Astrocyte (in vitro differentiated cells and primary cell): ENCODE data around the gene PDE3A. TPM values are rescaled to one million over a fixed set of nuclear protein-coding genes. Genes with fewer than 3 reads are reported as not detected.

Experiments
- DNase-seq: peaks from one replicate; pipeline ENCODE4 v3.0.0-alpha.2; 2010; ENCODE audit warnings: low read depth
- FAIRE-seq: peaks from 2 replicates; lab custom pipeline; 2011; peaks lifted over from hg19 to GRCh38; lab: Jason Lieb, UNC
- H2AFZ ChIP-seq: 2 replicates; pipeline ENCODE4 v1.6.0; 2012; ENCODE audit warnings: low read depth, low read length, inconsistent platforms
- H3K27ac ChIP-seq: 2 replicates; pipeline ENCODE4 v1.5.1; 2011; ENCODE audit warnings: low read depth, low read length, inconsistent platforms
- H3K27me3 ChIP-seq: 2 replicates; pipeline ENCODE4 v1.6.0; 2011; ENCODE audit warnings: low read length, inconsistent platforms; ENCODE audit not compliant: insufficient read depth
- H3K36me3 ChIP-seq: 2 replicates; pipeline ENCODE4 v1.5.1; 2011; ENCODE audit warnings: low read length, inconsistent platforms; ENCODE audit not compliant: insufficient read depth
- H3K4me1 ChIP-seq: 2 replicates; pipeline ENCODE4 v1.5.1; 2011; ENCODE audit warnings: low read length, inconsistent platforms; ENCODE audit not compliant: insufficient read depth
- H3K4me2 ChIP-seq: 2 replicates; pipeline ENCODE4 v1.6.0; 2012; ENCODE audit warnings: low read length, inconsistent platforms
- H3K4me3 ChIP-seq: 2 replicates; pipeline ENCODE4 v1.5.1; 2011; ENCODE audit warnings: low read depth, mild to moderate bottlenecking, low read length, inconsistent platforms; ENCODE audit not compliant: insufficient read depth
- H3K79me2 ChIP-seq: 2 replicates; pipeline ENCODE4 v1.6.0; 2012; ENCODE audit warnings: mild to moderate bottlenecking, low read length, inconsistent platforms; ENCODE audit not compliant: insufficient read depth
- H3K9ac ChIP-seq: 2 replicates; pipeline ENCODE4 v1.6.0; 2012; ENCODE audit warnings: mild to moderate bottlenecking, low read length, inconsistent platforms
- H3K9me3 ChIP-seq: 2 replicates; pipeline ENCODE4 v1.5.1; 2012; ENCODE audit warnings: low read depth, mild to moderate bottlenecking, low read length, inconsistent platforms; ENCODE audit not compliant: insufficient read depth
- H4K20me1 ChIP-seq: 2 replicates; pipeline ENCODE4 v1.6.0; 2012; ENCODE audit warnings: low read length, inconsistent platforms; ENCODE audit not compliant: insufficient read depth
- H3K27ac Mint-ChIP-seq: one replicate; pipeline ENCODE4 v1.8.0; 2021; ENCODE audit warnings: mild to moderate bottlenecking, mixed read lengths; ENCODE audit not compliant: unreplicated experiment
- H3K27me3 Mint-ChIP-seq: one replicate; pipeline ENCODE4 v1.8.0; 2021; ENCODE audit warnings: low read depth, mixed read lengths; ENCODE audit not compliant: unreplicated experiment
- H3K36me3 Mint-ChIP-seq: one replicate; pipeline ENCODE4 v1.8.0; 2021; ENCODE audit warnings: low read depth, mixed read lengths; ENCODE audit not compliant: unreplicated experiment
- H3K4me1 Mint-ChIP-seq: one replicate; pipeline ENCODE4 v1.8.0; 2021; ENCODE audit warnings: low read depth, mixed read lengths; ENCODE audit not compliant: unreplicated experiment
- H3K4me3 Mint-ChIP-seq: one replicate; pipeline ENCODE4 v1.8.0; 2021; ENCODE audit warnings: mild to moderate bottlenecking, moderate library complexity, mixed read lengths; ENCODE audit not compliant: unreplicated experiment
- H3K9me3 Mint-ChIP-seq: one replicate; pipeline ENCODE4 v1.8.0; 2021; ENCODE audit warnings: mild to moderate bottlenecking, mixed read lengths; ENCODE audit not compliant: unreplicated experiment
- EZH2 ChIP-seq: IDR thresholded peaks from 2 replicates; pipeline ENCODE4 v1.6.1; 2012; ENCODE audit warnings: mild to moderate bottlenecking, low read length, inconsistent platforms; ENCODE audit not compliant: insufficient read depth
- total RNA-seq: library from RNA; stranded (reverse); gene quantifications from 2 replicates; pipeline ENCODE4 v1.2.1, GENCODE V29; 2021
- TF ChIP-seq, protein P1 (sequence below): IDR thresholded peaks from 2 replicates; pipeline ENCODE4 v1.5.1; 2011; ENCODE audit warnings: low read depth, mild to moderate bottlenecking, inconsistent platforms, low read length, moderate library complexity; ENCODE audit not compliant: insufficient read depth

Gene PDE3A
- total RNA-seq, 1 donor from 2014 or later: 1.7 TPM

DNA sequence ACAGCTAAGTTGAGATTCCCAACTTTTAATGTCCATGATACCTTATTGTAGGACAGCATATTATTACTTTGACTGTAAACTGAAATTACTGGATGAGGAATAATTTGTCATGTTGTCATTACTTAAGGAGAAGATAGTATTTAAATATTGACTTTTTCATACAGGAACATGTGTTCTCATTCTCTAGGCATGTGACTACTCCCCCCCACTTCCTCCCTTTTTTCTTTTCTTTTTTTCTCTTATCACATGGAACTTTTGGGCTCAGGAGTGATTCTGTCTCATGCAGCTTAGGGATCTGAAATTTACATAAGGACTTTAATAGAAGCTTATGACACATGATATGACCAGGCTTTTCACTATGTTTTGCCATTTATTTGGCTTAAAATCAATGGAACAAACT is 199.1 kb downstream of the PDE3A start:
- Mint-ChIP-seq H3K36me3 (no peaks in the 10 kb centered on the region), H3K9me3 (no peaks in the 10 kb centered on the region), H3K4me3 (no peak overlapping the region), H3K27ac (no peak overlapping the region), H3K27me3 (no peaks in the 10 kb centered on the region), H3K4me1 (no peaks in the 10 kb centered on the region)
- FAIRE-seq (no peak), DNase-seq (no peak)
- no peaks in the 10 kb centered on the region for H3K27me3 ChIP-seq
- no peaks in the 10 kb centered on the region for H4K20me1 ChIP-seq
- H3K79me2 ChIP-seq: no peaks in the 10 kb centered on the region
- no peak overlapping the region for H2AFZ ChIP-seq
- TF ChIP-seq, protein P1, sequence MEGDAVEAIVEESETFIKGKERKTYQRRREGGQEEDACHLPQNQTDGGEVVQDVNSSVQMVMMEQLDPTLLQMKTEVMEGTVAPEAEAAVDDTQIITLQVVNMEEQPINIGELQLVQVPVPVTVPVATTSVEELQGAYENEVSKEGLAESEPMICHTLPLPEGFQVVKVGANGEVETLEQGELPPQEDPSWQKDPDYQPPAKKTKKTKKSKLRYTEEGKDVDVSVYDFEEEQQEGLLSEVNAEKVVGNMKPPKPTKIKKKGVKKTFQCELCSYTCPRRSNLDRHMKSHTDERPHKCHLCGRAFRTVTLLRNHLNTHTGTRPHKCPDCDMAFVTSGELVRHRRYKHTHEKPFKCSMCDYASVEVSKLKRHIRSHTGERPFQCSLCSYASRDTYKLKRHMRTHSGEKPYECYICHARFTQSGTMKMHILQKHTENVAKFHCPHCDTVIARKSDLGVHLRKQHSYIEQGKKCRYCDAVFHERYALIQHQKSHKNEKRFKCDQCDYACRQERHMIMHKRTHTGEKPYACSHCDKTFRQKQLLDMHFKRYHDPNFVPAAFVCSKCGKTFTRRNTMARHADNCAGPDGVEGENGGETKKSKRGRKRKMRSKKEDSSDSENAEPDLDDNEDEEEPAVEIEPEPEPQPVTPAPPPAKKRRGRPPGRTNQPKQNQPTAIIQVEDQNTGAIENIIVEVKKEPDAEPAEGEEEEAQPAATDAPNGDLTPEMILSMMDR: no peak
- no peak for TF ChIP-seq EZH2
- no peak overlapping the region for H3K4me3 ChIP-seq
- no peaks in the 10 kb centered on the region for H3K9me3 ChIP-seq
- H3K36me3 ChIP-seq: no peaks in the 10 kb centered on the region
- H3K4me2 ChIP-seq: no peak overlapping the region
- H3K4me1 ChIP-seq: no peaks in the 10 kb centered on the region
- no peak overlapping the region for H3K9ac ChIP-seq
- no peak overlapping the region for H3K27ac ChIP-seq

DNA sequence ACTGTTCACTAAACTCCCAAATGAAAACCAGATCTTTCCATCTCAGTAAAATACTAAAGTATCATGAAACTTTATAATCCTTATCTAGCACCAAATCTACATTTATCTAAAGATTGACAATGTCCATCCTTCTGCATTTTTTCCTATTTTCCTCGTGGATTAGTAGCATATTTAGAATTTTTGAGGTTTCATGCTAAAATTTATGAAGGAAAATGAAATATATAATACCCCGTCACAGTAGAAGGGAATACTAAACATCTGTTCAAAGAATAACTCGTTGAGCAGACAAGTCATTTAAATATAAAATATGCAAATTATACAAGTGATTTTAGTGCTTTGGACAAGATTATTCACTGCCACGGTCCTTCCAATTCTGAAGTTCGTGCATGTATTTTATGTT is 204.1 kb downstream of the PDE3A start:
- Histone ChIP-seq H3K4me2 (no peak overlapping the region), H3K27ac (no peak overlapping the region), H3K27me3 (no peaks in the 10 kb centered on the region), H3K79me2 (no peaks in the 10 kb centered on the region), H4K20me1 (no peaks in the 10 kb centered on the region), H3K4me1 (no peaks in the 10 kb centered on the region), H3K4me3 (no peak overlapping the region), H3K9ac (no peak overlapping the region), H3K9me3 (no peaks in the 10 kb centered on the region), H3K36me3 (no peaks in the 10 kb centered on the region), H2AFZ (no peak overlapping the region)
- no peak overlapping the region for H3K4me3 Mint-ChIP-seq
- DNase-seq: no peak
- no peaks in the 10 kb centered on the region for H3K36me3 Mint-ChIP-seq
- FAIRE-seq: no peak
- H3K27ac Mint-ChIP-seq: no peak overlapping the region
- H3K4me1 Mint-ChIP-seq: no peaks in the 10 kb centered on the region
- H3K9me3 Mint-ChIP-seq: no peaks in the 10 kb centered on the region
- H3K27me3 Mint-ChIP-seq: no peaks in the 10 kb centered on the region
- TF ChIP-seq EZH2: no peak
- TF ChIP-seq, protein P1: no peak

DNA sequence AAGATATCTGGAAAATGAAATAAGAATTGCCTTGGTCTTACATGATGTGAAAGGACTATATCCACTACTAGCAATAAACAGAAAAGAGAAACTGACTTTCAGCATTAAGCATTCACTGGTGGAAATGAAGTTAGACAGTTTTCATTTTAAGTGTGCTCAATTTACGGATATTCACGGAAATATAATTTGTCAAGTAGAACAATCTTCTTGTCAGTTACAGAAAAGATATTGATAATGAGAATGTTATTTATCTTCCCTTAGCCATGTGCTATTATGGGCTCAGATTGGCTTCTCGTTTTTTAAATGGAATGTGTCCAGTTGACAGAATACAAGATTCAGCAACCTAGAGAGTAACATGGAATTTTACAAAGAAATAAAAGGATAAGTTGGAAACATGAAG is 208.2 kb downstream of the PDE3A start:
- H3K27ac Mint-ChIP-seq: no peak overlapping the region
- H3K4me3 Mint-ChIP-seq: no peak overlapping the region
- no peak for FAIRE-seq

More for the DNA sequence above, 208.2 kb downstream of the PDE3A start:
- H4K20me1 ChIP-seq: no peaks in the 10 kb centered on the region
- no peak overlapping the region for H3K4me3 ChIP-seq
- no peak overlapping the region for H3K4me2 ChIP-seq
- Mint-ChIP-seq H3K36me3 (no peaks in the 10 kb centered on the region), H3K4me1 (no peaks in the 10 kb centered on the region), H3K9me3 (no peaks in the 10 kb centered on the region), H3K27me3 (no peaks in the 10 kb centered on the region)
- DNase-seq: no peak
- H2AFZ ChIP-seq: no peak overlapping the region
- H3K9me3 ChIP-seq: no peaks in the 10 kb centered on the region
- no peaks in the 10 kb centered on the region for H3K4me1 ChIP-seq
- no peak overlapping the region for H3K27ac ChIP-seq
- no peaks in the 10 kb centered on the region for H3K36me3 ChIP-seq
- no peaks in the 10 kb centered on the region for H3K79me2 ChIP-seq
- TF ChIP-seq, protein P1: no peak
- TF ChIP-seq EZH2: no peak
- no peak overlapping the region for H3K9ac ChIP-seq
- no peaks in the 10 kb centered on the region for H3K27me3 ChIP-seq
